NB4 (cell line): Measurements from ENCODE around the gene DERA.
"Not testable (repeated sequence)": the region's sequence is repeated elsewhere in the genome, so short reads cannot be mapped to it uniquely, and the experiment has no call there.

Experiments
- DNase-seq: peaks from one replicate; pipeline ENCODE4 v3.0.0; 2010; ENCODE audit warnings: low read depth
- H3K4me3 ChIP-seq: one replicate; pipeline ENCODE4 v1.5.1; 2011; ENCODE audit warnings: mild to moderate bottlenecking, low read depth, low read length, moderate library complexity
- MAX ChIP-seq: IDR thresholded peaks from 2 replicates; pipeline ENCODE4 v1.6.1; 2011; ENCODE audit warnings: low read depth, low read length
- MYC ChIP-seq: IDR thresholded peaks from 2 replicates; pipeline ENCODE4 v1.6.1; 2011; ENCODE audit warnings: low read depth, low read length
- POLR2A ChIP-seq: IDR thresholded peaks from 2 replicates; pipeline ENCODE4 v1.6.1; 2011; ENCODE audit warnings: mild to moderate bottlenecking; ENCODE audit not compliant: insufficient read length; ENCODE audit errors: extremely low read depth
- TF ChIP-seq, protein P1 (sequence below): IDR thresholded peaks from one replicate; pipeline ENCODE4 v1.5.1; 2012; ENCODE audit warnings: low read depth, low read length

Gene DERA

DNA sequence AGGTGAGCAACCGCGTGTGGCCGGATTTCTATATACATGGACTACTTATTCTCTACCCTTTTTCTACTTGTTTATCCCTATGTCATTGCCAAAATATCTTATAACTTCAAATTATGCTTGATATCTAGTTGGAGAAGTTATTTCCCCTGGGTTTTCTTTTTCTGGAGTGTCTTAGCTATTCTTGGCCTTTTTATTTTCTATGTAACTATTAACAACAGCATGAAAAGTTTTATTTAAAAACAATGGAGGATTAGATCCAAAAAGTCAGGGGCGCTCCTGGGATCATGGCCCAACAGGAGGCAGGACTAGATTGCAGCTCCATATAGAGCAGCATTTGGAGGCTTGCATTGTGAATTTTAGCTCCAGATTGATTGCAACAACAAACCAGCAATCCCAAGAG is 37.6 kb upstream of the DERA start:
- H3K4me3 ChIP-seq = no peak overlapping the region
- no peak for TF ChIP-seq MAX
- TF ChIP-seq, protein P1, sequence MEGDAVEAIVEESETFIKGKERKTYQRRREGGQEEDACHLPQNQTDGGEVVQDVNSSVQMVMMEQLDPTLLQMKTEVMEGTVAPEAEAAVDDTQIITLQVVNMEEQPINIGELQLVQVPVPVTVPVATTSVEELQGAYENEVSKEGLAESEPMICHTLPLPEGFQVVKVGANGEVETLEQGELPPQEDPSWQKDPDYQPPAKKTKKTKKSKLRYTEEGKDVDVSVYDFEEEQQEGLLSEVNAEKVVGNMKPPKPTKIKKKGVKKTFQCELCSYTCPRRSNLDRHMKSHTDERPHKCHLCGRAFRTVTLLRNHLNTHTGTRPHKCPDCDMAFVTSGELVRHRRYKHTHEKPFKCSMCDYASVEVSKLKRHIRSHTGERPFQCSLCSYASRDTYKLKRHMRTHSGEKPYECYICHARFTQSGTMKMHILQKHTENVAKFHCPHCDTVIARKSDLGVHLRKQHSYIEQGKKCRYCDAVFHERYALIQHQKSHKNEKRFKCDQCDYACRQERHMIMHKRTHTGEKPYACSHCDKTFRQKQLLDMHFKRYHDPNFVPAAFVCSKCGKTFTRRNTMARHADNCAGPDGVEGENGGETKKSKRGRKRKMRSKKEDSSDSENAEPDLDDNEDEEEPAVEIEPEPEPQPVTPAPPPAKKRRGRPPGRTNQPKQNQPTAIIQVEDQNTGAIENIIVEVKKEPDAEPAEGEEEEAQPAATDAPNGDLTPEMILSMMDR = no peak
- TF ChIP-seq POLR2A = no peak
- TF ChIP-seq MYC = no peak
- DNase-seq = no peak

- H3K4me3 ChIP-seq, DNase-seq: not testable (repeated sequence)
Observed at GRCh38 chr12:15874556-15875145, 36.5 kb upstream of the DERA start.

- no peak overlapping the region for H3K4me3 ChIP-seq
- DNase-seq = no peak
- no peak for TF ChIP-seq POLR2A
Observed at GRCh38 chr12:15875863-15876262, 35.3 kb upstream of the DERA start.

- TF ChIP-seq MYC = no peak
- no peak for TF ChIP-seq POLR2A
- TF ChIP-seq MAX = no peak
- TF ChIP-seq, protein P1 = no peak
- H3K4me3 ChIP-seq = no peak overlapping the region
- DNase-seq = no peak
Observed at GRCh38 chr12:15879413-15879812, 31.7 kb upstream of the DERA start.

- TF ChIP-seq MAX = no peak
- H3K4me3 ChIP-seq = no peak overlapping the region
- no peak for DNase-seq
Observed at GRCh38 chr12:15880721-15881120, 30.4 kb upstream of the DERA start.

- TF ChIP-seq MAX (peak; percentile 13), MYC (peak; percentile 38; the same call in 1 of the 2 replicates), POLR2A (peak; percentile 95)
- TF ChIP-seq, protein P1 = no peak
- peak; percentile 97 for DNase-seq
Observed at GRCh38 chr12:15882118-15882971, 28.8 kb upstream of the DERA start, which contains the start of gene STRAP. Gene STRAP, plus strand, starts transcription at chr12:15882387. Its CDS starts 321 bp downstream, at chr12:15882708.

GRCh38 chr12:15883536-15883935 is 27.6 kb upstream of the DERA start:
- peak overlapping the region; percentile 99 for H3K4me3 ChIP-seq
- TF ChIP-seq MYC = no peak
- TF ChIP-seq MAX = no peak
- no peak for TF ChIP-seq POLR2A
- TF ChIP-seq, protein P1 = no peak

More at GRCh38 chr12:15882118-15882971, 28.8 kb upstream of the DERA start, which contains the start of gene STRAP:
- peak within 1 kb of the TSS; percentile 99 for H3K4me3 ChIP-seq

More at GRCh38 chr12:15883536-15883935, 27.6 kb upstream of the DERA start:
- DNase-seq = no peak
